Neural crest cell (in vitro differentiated cells): ENCODE results near the gene GRIP1. TPM values are rescaled to one million over a fixed set of nuclear protein-coding genes. Genes with fewer than 3 reads are reported as not detected.

ENCODE experiments used
- DNase-seq: peaks from one replicate; pipeline ENCODE4 v3.0.0; 2021; ENCODE audit warnings: low read depth, mixed read lengths, low spot score
- H3K27ac Mint-ChIP-seq: one replicate; pipeline ENCODE4 v1.8.0; 2021; ENCODE audit warnings: mild to moderate bottlenecking, mixed read lengths; ENCODE audit not compliant: unreplicated experiment
- H3K27me3 Mint-ChIP-seq: 2 replicates; pipeline ENCODE4 v1.8.0; 2021; ENCODE audit warnings: low read depth, mild to moderate bottlenecking, mixed read lengths
- H3K36me3 Mint-ChIP-seq: 2 replicates; pipeline ENCODE4 v1.8.0; 2021; ENCODE audit warnings: low read depth, mild to moderate bottlenecking, mixed read lengths
- H3K4me1 Mint-ChIP-seq: 2 replicates; pipeline ENCODE4 v1.8.0; 2021; ENCODE audit warnings: mixed read lengths
- H3K4me3 Mint-ChIP-seq: one replicate; pipeline ENCODE4 v1.8.0; 2021; ENCODE audit warnings: mild to moderate bottlenecking, mixed read lengths
- H3K9me3 Mint-ChIP-seq: 2 replicates; pipeline ENCODE4 v1.8.0; 2021; ENCODE audit warnings: mixed read lengths
- total RNA-seq: library from RNA; stranded (reverse); gene quantifications from 2 replicates; pipeline ENCODE4 v1.2.1, GENCODE V29; 2021
- TF ChIP-seq, protein P1 (sequence below): fragments of 200-600 bp; sonication (generic); conservative IDR thresholded peaks from 2 replicates; pipeline ENCODE4 v1.5.0; 2021; ENCODE audit warnings: antibody characterized with exemption, mild to moderate bottlenecking

The GRIP1 gene
- total RNA-seq, 1 donor from 2014 or later: 40.3 TPM

GRCh38 chr12:66602483-66603143 lies 76.3 kb downstream of the GRIP1 start:
- no peak overlapping the region for H3K4me3 Mint-ChIP-seq
- TF ChIP-seq, protein P1, sequence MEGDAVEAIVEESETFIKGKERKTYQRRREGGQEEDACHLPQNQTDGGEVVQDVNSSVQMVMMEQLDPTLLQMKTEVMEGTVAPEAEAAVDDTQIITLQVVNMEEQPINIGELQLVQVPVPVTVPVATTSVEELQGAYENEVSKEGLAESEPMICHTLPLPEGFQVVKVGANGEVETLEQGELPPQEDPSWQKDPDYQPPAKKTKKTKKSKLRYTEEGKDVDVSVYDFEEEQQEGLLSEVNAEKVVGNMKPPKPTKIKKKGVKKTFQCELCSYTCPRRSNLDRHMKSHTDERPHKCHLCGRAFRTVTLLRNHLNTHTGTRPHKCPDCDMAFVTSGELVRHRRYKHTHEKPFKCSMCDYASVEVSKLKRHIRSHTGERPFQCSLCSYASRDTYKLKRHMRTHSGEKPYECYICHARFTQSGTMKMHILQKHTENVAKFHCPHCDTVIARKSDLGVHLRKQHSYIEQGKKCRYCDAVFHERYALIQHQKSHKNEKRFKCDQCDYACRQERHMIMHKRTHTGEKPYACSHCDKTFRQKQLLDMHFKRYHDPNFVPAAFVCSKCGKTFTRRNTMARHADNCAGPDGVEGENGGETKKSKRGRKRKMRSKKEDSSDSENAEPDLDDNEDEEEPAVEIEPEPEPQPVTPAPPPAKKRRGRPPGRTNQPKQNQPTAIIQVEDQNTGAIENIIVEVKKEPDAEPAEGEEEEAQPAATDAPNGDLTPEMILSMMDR: no peak
- H3K27me3 Mint-ChIP-seq: no peaks in the 10 kb centered on the region
- no peak for DNase-seq
- no peak overlapping the region for H3K27ac Mint-ChIP-seq
- H3K4me1 Mint-ChIP-seq: peaks cover 6% of the 10 kb centered on the region
- no peaks in the 10 kb centered on the region for H3K36me3 Mint-ChIP-seq
- H3K9me3 Mint-ChIP-seq: no peaks in the 10 kb centered on the region

DNA sequence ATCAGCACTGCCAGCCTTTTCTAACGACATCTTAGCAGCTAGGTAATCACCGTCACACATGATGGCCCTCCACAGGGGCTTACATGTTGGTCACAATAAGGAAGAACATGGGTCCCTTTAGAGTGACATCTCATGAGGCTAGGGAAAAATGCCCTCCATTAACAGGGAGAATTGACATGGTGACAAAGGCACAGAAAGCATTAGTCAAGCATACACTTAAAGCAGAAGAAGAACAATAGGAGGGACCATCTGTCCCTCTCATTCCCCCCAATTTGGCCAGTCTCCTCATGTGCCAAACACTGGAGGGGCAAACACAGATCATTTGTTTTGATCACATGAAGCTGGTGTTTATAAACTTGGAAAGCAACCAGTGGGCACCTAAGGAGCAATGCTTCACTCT lies 78.0 kb downstream of the GRIP1 start:
- Mint-ChIP-seq H3K4me3 (no peak overlapping the region), H3K27ac (no peak overlapping the region), H3K9me3 (no peaks in the 10 kb centered on the region), H3K4me1 (peaks cover 6% of the 10 kb centered on the region), H3K27me3 (no peaks in the 10 kb centered on the region), H3K36me3 (no peaks in the 10 kb centered on the region)
- no peak for DNase-seq
- TF ChIP-seq, protein P1: no peak

DNA sequence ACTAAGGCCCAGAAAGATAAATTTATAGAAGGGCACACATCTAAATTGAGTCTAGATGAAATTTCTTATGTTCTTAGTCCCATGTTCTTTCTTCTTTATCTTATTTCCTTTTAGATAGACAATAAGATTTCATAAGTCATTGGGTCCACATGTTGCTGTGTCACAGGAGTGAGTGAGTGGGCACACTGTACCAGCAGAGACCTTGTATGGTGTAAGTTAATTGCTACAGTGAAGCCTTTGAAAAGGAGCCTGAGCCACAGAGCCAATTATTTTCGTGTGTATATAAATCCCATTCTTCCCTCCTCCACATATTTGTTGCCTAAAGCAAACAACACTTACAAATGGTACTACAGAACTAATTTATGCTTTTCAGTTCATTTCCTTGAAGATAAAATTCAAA lies 79.1 kb downstream of the GRIP1 start:
- TF ChIP-seq, protein P1: no peak
- no peak overlapping the region for H3K27ac Mint-ChIP-seq
- H3K4me1 Mint-ChIP-seq: peaks cover 6% of the 10 kb centered on the region
- no peaks in the 10 kb centered on the region for H3K9me3 Mint-ChIP-seq
- H3K36me3 Mint-ChIP-seq: no peaks in the 10 kb centered on the region
- H3K27me3 Mint-ChIP-seq: no peaks in the 10 kb centered on the region
- DNase-seq: no peak
- H3K4me3 Mint-ChIP-seq: no peak overlapping the region

- H3K27me3 Mint-ChIP-seq: no peaks in the 10 kb centered on the region
- TF ChIP-seq, protein P1: no peak
- no peak for DNase-seq
- no peaks in the 10 kb centered on the region for H3K9me3 Mint-ChIP-seq
- H3K27ac Mint-ChIP-seq: no peak overlapping the region
- no peaks in the 10 kb centered on the region for H3K36me3 Mint-ChIP-seq
- H3K4me1 Mint-ChIP-seq: peaks cover 6% of the 10 kb centered on the region
- H3K4me3 Mint-ChIP-seq: no peak overlapping the region
Measured at GRCh38 chr12:66598608-66599007, 80.3 kb downstream of the GRIP1 start.

GRCh38 chr12:66598079-66598478 lies 80.8 kb downstream of the GRIP1 start:
- Mint-ChIP-seq H3K27ac (no peak overlapping the region), H3K4me3 (no peak overlapping the region), H3K36me3 (no peaks in the 10 kb centered on the region), H3K9me3 (no peaks in the 10 kb centered on the region), H3K27me3 (no peaks in the 10 kb centered on the region), H3K4me1 (peaks cover 6% of the 10 kb centered on the region)
- DNase-seq: no peak
- TF ChIP-seq, protein P1: no peak
